Body of pancreas (tissue), 4 donors: Measurements from ENCODE around the gene IBA57. TPM values are rescaled to one million over a fixed set of nuclear protein-coding genes. Genes with fewer than 3 reads are reported as not detected.

ENCODE experiments used
- ATAC-seq: fragments of 150-250 bp; one replicate; pipeline ENCODE4 v1.9.1; 2016
- DNase-seq, 4 donors: peaks; one replicate each; pipeline ENCODE4 v3.0.0-alpha.2; 2019
- H3K27ac ChIP-seq, 4 donors: fragments of 200-600 bp; sonication (generic); 1 replicate in 3 of 4; 2 replicates in 1 of 4; pipeline versions ENCODE4 v1.5.1 to v1.6.1; 2016 to 2019; ENCODE audit warnings: mild to moderate bottlenecking in 1 of 4, mixed read lengths in 1 of 4, moderate library complexity in 1 of 4
- H3K27me3 ChIP-seq, 2 donors: fragments of 200-600 bp; sonication (generic); one replicate each; pipeline ENCODE4 v1.6.0; 2016; ENCODE audit warnings: mild to moderate bottlenecking in 1 of 2
- H3K36me3 ChIP-seq, 2 donors: fragments of 200-600 bp; sonication (generic); replicated peaks in 1 of 2; 2 replicates each; pipeline ENCODE4 v1.5.1; 2016; ENCODE audit warnings: low read depth in 2 of 2; ENCODE audit not compliant: insufficient read depth in 1 of 2
- H3K4me1 ChIP-seq: fragments of 200-600 bp; sonication (generic); one replicate; pipeline ENCODE4 v1.6.0; 2016
- H3K4me3 ChIP-seq, 2 donors: fragments of 200-600 bp; sonication (generic); 1 replicate in 1 of 2; 2 replicates in 1 of 2; pipeline ENCODE4 v1.5.1; 2016 to 2019
- H3K9me3 ChIP-seq, 3 donors: fragments of 200-600 bp; sonication (generic); 1 replicate in 2 of 3; 2 replicates in 1 of 3; pipeline ENCODE4 v1.5.1; 2016
- CTCF ChIP-seq, 7 experiments: fragments of 450-650 bp in 4 of 7; fragments of 200-600 bp in 3 of 7; sonication (generic) in 3 of 7; IDR thresholded peaks; one replicate each; pipeline ENCODE4 v1.5.1; 2016 to 2019; ENCODE audit warnings: antibody characterized with exemption in 7 of 7
- POLR2A ChIP-seq, 3 donors: fragments of 450-650 bp; IDR thresholded peaks; one replicate each; pipeline ENCODE4 v1.6.1; 2016; ENCODE audit warnings: antibody characterized with exemption in 3 of 3, mild to moderate bottlenecking in 2 of 3
- WGBS, 2 donors: methylation state at CpG; one replicate each; pipeline ENCODE4 v1.1.5; 2017; 5-methylcytosine and 5-hydroxymethylcytosine counted together
- intact Hi-C: fragments of 100-400 bp; cut with DNase I; formaldehyde crosslinking; loops from one replicate; pipeline ENCODE4 v1.15.1; 2023
- total RNA-seq, 2 donors: library from RNA; depleted of rRNA; stranded (reverse); fragments of >200 nt; gene quantifications; one replicate each; pipeline ENCODE4 v1.1.0, GENCODE V29; 2016

The IBA57 gene
- total RNA-seq, 2 donors from 2014 or later = 4.7 to 13.5 TPM

- no peak for ATAC-seq
- intact Hi-C loops = no loop called here
- Histone ChIP-seq H3K9me3 (no peaks in the 10 kb centered on the region), H3K27me3 (no peaks in the 10 kb centered on the region), H3K4me1 (no peaks in the 10 kb centered on the region), H3K4me3 (no peak overlapping the region), H3K27ac (no peak overlapping the region), H3K36me3 (no peaks in the 10 kb centered on the region)
- DNase-seq = no peak
- TF ChIP-seq CTCF (IDR thresholded peaks at IDR 0.05) (no peak), POLR2A (IDR thresholded peaks at IDR 0.05) (no peak)
- WGBS, 2 donors = 78 to 92% methylated on average over 14 of the region's 14 CpGs
These were observed 24.6 kb downstream of the IBA57 start for GRCh38 chr1:228190182-228190581.

- Histone ChIP-seq H3K4me1 (no peaks in the 10 kb centered on the region), H3K27me3 (no peaks in the 10 kb centered on the region), H3K36me3 (no peaks in the 10 kb centered on the region), H3K27ac (no peak overlapping the region), H3K4me3 (no peak overlapping the region), H3K9me3 (no peaks in the 10 kb centered on the region)
- 89 to 90% methylated on average over 5 of the region's 5 CpGs for WGBS, 2 donors
- intact Hi-C loops = no loop called here
- no peak for ATAC-seq
- TF ChIP-seq POLR2A (IDR thresholded peaks at IDR 0.05) = no peak
- DNase-seq = no peak
These were observed 25.2 kb downstream of the IBA57 start for GRCh38 chr1:228190778-228191177.

- Histone ChIP-seq H3K36me3 (no peaks in the 10 kb centered on the region), H3K4me3 (no peak overlapping the region), H3K4me1 (no peaks in the 10 kb centered on the region), H3K9me3 (peaks cover 0 to 10% (median 0%) of the 10 kb centered on the region in 3 donors), H3K27ac (no peak overlapping the region), H3K27me3 (no peaks in the 10 kb centered on the region)
- no peak for DNase-seq
- intact Hi-C loops = no loop called here
- 75 to 82% methylated on average over 3 of the region's 3 CpGs for WGBS, 2 donors
- no peak for TF ChIP-seq POLR2A (IDR thresholded peaks at IDR 0.05)
- no peak for TF ChIP-seq CTCF (IDR thresholded peaks at IDR 0.05)
- no peak for ATAC-seq
These were observed 28.8 kb downstream of the IBA57 start for GRCh38 chr1:228194436-228194835.

GRCh38 chr1:228194921-228195812 is 29.6 kb downstream of the IBA57 start:
- Histone ChIP-seq H3K4me1 (no peaks in the 10 kb centered on the region), H3K27me3 (no peaks in the 10 kb centered on the region), H3K9me3 (peaks cover 0 to 10% (median 0%) of the 10 kb centered on the region in 3 donors), H3K27ac (no peak overlapping the region), H3K4me3 (no peak overlapping the region), H3K36me3 (no peaks in the 10 kb centered on the region)
- no peak for TF ChIP-seq POLR2A (IDR thresholded peaks at IDR 0.05)
- intact Hi-C loops = no loop called here
- 86 to 90% methylated on average over 8 of the region's 8 CpGs for WGBS, 2 donors
- DNase-seq (no peak), ATAC-seq (no peak)

GRCh38 chr1:228197555-228198147 is 32.0 kb downstream of the IBA57 start:
- no peak for TF ChIP-seq POLR2A (IDR thresholded peaks at IDR 0.05)
- no peak for TF ChIP-seq CTCF (IDR thresholded peaks at IDR 0.05)
- Histone ChIP-seq H3K36me3 (no peaks in the 10 kb centered on the region), H3K27me3 (no peaks in the 10 kb centered on the region), H3K9me3 (peaks cover 0 to 10% (median 0%) of the 10 kb centered on the region in 3 donors), H3K4me1 (no peaks in the 10 kb centered on the region), H3K27ac (no peak overlapping the region), H3K4me3 (no peak overlapping the region)
- intact Hi-C loops = no loop called here
- ATAC-seq = no peak
- 92 to 97% methylated on average over 4 of the region's 4 CpGs for WGBS, 2 donors
- DNase-seq = no peak
